ENCODE data around the gene TMEM40. TPM values are rescaled to one million over a fixed set of nuclear protein-coding genes. Genes with fewer than 3 reads are reported as not detected.

TMEM40 gene
- total and polyA plus RNA-seq, 9 of the 15 experiments (the other 6 are each of a cell fraction or from before 2014, with no cell fraction given): 0.11 to 0.31 (median 0.14) TPM; not detected in 6

GRCh38 chr3:12759693-12760565 lies 870 bp upstream of the TMEM40 start (continued):
- TF ChIP-seq RREB1 (CRISPR knock-in tag; IDR thresholded peaks at IDR 0.05) (no peak), HMG20B (CRISPR knock-in tag; IDR thresholded peaks at IDR 0.05) (no peak), ZNF668 (CRISPR knock-in tag; IDR thresholded peaks at IDR 0.05) (no peak), MEF2A (IDR thresholded peaks at IDR 0.05; ENCODE audit: control insufficient read depth, low read depth, low read length) (no peak), ID3 (CRISPR knock-in tag; IDR thresholded peaks at IDR 0.05) (no peak), ID3 (tag; IDR thresholded peaks at IDR 0.05) (no peak), KLF10 (CRISPR knock-in tag; IDR thresholded peaks at IDR 0.05) (no peak), FOS (IDR thresholded peaks at IDR 0.05; ENCODE audit: extremely low read depth, insufficient read length) (no peak), TFAM (CRISPR knock-in tag; conservative IDR thresholded peaks at IDR 0.05) (no peak), SMAD4 (CRISPR knock-in tag; conservative IDR thresholded peaks at IDR 0.05) (no peak)
